LNCAP (cell line): Measurements from ENCODE around the gene ZNF70.

Experiments
- TF ChIP-seq, protein P1 (sequence below): fragments of 450-650 bp; IDR thresholded peaks from 2 replicates; pipeline ENCODE4 v1.5.1; 2017; ENCODE audit warnings: mild to moderate bottlenecking

Gene ZNF70

DNA sequence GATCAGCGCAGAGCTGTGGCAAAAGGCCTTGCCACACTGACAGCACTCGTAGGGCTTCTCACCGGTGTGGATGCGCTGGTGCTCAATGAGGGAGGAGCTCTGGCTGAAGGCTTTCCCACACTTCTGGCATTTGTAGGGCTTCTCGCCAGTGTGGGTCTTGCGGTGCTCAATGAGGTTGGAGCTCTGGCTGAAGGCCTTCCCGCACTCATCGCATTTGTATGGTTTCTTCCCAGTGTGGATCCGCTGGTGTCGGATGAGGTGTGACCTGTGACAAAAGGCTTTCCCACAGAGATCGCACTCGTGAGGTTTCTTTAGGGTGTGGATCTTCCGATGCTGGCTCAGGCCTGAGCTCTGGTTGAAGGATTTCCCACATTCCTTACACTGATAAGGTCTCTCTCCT is 6.9 kb downstream of the ZNF70 start:
- TF ChIP-seq, protein P1, sequence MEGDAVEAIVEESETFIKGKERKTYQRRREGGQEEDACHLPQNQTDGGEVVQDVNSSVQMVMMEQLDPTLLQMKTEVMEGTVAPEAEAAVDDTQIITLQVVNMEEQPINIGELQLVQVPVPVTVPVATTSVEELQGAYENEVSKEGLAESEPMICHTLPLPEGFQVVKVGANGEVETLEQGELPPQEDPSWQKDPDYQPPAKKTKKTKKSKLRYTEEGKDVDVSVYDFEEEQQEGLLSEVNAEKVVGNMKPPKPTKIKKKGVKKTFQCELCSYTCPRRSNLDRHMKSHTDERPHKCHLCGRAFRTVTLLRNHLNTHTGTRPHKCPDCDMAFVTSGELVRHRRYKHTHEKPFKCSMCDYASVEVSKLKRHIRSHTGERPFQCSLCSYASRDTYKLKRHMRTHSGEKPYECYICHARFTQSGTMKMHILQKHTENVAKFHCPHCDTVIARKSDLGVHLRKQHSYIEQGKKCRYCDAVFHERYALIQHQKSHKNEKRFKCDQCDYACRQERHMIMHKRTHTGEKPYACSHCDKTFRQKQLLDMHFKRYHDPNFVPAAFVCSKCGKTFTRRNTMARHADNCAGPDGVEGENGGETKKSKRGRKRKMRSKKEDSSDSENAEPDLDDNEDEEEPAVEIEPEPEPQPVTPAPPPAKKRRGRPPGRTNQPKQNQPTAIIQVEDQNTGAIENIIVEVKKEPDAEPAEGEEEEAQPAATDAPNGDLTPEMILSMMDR, result no peak

DNA sequence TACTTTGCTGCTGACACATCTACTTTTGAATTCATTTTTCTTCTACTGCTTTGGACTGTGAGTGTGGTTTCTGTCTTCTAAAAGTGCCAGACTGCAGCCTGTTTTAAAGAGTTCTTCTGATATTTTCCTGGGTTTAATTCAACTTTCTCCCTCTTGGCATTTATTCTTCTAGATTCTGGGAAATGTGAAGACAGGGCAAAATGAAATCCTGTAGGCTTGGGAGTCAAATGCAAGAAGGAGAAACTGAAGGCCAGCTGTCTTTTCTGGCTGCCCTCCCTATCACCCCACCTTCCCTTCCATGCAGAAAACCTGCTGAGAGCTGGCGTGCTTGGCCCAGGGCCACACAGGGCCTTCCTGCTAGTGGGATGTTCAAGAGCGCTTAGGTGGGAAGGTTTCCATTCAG is 7.6 kb downstream of the ZNF70 start:
- TF ChIP-seq, protein P1, result no peak

DNA sequence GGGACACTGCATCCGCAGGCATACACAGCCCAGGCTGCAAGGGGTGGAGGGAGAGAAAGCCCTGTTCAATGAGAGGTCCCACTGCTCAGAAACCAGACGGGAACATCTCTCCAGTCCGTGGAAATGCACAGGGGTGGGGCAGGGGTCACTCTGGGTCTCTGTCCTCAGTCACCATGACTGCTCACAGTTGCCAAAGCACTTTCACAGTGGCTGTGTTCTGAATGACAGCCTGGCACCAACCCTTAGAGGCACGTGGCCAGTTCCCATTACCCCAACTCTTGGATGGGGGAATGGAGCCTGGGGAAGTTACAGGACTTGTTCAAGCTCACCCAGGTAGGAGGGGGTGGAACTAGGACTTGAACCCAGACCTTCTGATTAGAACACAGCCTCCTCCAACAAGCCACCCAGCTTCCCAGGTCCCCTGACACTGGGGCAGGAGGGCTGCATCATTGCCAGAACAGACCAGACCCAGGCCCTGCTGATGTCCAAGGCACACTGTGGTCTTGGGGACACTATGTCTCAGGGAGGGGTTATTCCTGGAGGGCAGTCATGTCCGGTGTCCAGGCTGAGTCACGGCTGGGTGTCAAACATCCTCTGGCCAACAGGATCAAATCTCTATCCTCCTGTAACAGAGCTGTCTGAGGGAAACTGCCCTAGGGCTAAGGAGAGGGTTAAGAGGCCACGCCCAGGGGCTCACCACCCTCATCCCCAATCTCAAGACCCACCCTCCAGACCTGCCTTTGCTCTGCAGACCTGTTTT is 8.2 kb downstream of the ZNF70 start:
- TF ChIP-seq, protein P1, result no peak

DNA sequence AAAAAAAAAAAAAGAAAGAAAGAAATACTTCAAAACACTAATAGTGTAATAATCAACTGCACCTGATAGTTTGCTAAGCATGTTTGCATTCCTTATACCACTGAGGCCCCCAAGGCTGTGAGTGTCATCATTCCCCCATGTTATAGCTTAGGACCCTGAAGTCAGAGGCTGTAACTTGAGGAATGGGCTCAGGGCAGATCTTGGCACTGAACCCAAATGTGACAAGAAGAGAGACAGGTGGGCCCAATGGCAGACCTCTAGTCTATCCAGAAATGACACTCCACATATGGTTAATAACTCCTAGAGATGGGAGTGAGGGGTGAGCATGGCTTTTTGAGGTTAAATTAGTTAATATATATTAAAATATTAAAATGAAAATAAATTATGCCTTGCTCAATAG is 13.2 kb downstream of the ZNF70 start:
- TF ChIP-seq, protein P1, result no peak

DNA sequence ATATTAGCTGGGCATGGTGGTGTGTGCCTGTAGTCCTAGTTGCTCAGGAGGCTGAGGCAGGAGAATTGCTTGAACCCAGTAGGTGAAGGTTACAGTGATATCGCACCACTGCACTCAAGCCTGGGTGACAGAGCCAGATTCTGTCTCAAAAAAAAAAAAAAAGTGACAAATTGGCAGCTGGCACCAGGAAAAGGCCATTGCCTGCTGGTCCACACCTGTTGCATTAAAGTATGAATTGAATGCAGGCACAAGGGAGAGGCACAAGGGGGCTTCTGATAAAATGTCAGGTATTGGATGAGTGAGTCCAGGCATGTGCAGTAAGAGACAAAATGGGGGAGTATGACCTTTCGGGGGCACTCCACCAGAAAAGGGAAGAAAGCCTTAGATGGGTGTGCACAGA is 28.2 kb downstream of the ZNF70 start:
- TF ChIP-seq, protein P1, result no peak

DNA sequence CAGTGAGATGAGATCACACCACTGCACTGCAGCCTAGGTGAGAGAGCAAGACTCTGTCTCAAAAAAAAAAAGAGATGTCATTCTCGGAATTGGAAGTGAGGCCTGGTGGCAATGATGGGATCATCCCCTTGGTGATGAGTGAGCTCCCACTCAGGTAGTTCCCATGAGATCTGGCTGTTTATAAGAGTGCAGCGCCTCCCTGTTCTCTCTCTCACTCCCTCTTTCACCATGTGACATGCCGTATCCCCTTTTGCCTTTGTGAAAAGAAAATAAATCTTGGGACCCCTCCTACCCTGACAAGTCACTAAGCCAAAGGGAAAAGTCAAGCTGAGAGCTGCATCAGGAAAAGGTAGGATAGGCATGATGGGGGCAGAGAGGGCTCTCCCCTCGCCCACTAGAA is 28.8 kb downstream of the ZNF70 start:
- TF ChIP-seq, protein P1, result no peak

DNA sequence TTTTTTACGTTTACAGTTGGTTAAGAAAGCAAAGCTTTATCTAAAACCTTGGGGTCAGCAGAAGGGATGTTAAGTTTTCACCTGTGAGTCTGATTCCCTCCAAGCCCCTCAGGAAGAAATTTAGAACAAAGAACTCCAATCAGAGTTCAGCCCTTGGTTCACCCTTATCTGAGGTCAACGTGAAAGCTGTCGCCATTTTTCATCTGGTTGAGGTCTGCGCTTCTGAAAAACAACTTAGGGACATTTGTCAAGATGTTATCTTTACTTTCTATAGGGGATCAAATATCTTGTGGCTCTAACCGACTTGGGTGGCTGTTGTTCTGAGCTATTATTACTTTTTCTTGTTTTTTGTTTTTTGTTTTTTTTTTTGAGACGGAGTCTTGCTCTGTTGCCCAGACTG is 30.1 kb downstream of the ZNF70 start:
- TF ChIP-seq, protein P1, result no peak
